HepG2 (cell line): ENCODE results near the gene ABHD1. TPM values are rescaled to one million over a fixed set of nuclear protein-coding genes. Genes with fewer than 3 reads are reported as not detected.

Experiments used
- ARNT2 ChIP-seq: sonication (generic); formaldehyde crosslinking; IDR thresholded peaks from 2 replicates; pipeline ENCODE4 v1.8.0; 2022; ENCODE audit warnings: mild to moderate bottlenecking, low read depth, missing genetic modification reagents, moderate library complexity
- ARNTL ChIP-seq: sonication (generic); formaldehyde crosslinking; IDR thresholded peaks from 2 replicates; pipeline ENCODE4 v1.4.0; 2020; ENCODE audit warnings: mild to moderate bottlenecking, missing genetic modification reagents
- CREB1 ChIP-seq, 2 experiments: fragments of 450-650 bp in 1 of 2; IDR thresholded peaks; 2 replicates each; pipeline ENCODE4 v1.6.1; 2016 to 2017; ENCODE audit warnings: control low read depth in 1 of 2, mild to moderate bottlenecking in 1 of 2, missing compliant biosample characterization in 1 of 2, missing genetic modification characterization in 1 of 2
- CREB3 ChIP-seq: sonication (generic); formaldehyde crosslinking; IDR thresholded peaks from 2 replicates; pipeline ENCODE4 v1.5.0; 2020; ENCODE audit warnings: missing genetic modification reagents
- FOXA3 ChIP-seq: IDR thresholded peaks from 2 replicates; pipeline ENCODE4 v1.6.1; 2016; ENCODE audit warnings: missing genetic modification reagents, missing compliant biosample characterization
- GTF2F1 ChIP-seq: fragments of 150-350 bp; IDR thresholded peaks from 2 replicates; pipeline ENCODE4 v1.6.1; 2014; ENCODE audit warnings: low read length
- HNRNPUL1 ChIP-seq: fragments of 200-400 bp; formaldehyde crosslinking; IDR thresholded peaks from 2 replicates; pipeline ENCODE4 v1.6.1; 2017; ENCODE audit warnings: low read depth, mild to moderate bottlenecking, low read length, moderate library complexity
- HOXD1 ChIP-seq: sonication (generic); formaldehyde crosslinking; IDR thresholded peaks from 2 replicates; pipeline ENCODE4 v1.5.0; 2020; ENCODE audit warnings: missing genetic modification reagents
- KAT7 ChIP-seq: IDR thresholded peaks from 2 replicates; pipeline ENCODE4 v1.6.1; 2018; ENCODE audit warnings: borderline replicate concordance, missing compliant biosample characterization
- NCOA1 ChIP-seq: sonication (generic); formaldehyde crosslinking; IDR thresholded peaks from 2 replicates; pipeline ENCODE4 v1.9.0; 2021; ENCODE audit warnings: missing genetic modification reagents
- NFKBIZ ChIP-seq: IDR thresholded peaks from 2 replicates; pipeline ENCODE4 v1.6.1; 2018; ENCODE audit warnings: missing genetic modification reagents, missing compliant biosample characterization
- PITX1 ChIP-seq: sonication (generic); formaldehyde crosslinking; IDR thresholded peaks from 2 replicates; pipeline ENCODE4 v1.5.1; 2020; ENCODE audit warnings: mild to moderate bottlenecking, missing genetic modification reagents
- THAP8 ChIP-seq: sonication (generic); formaldehyde crosslinking; IDR thresholded peaks from 2 replicates; pipeline ENCODE4 v1.5.1; 2020; ENCODE audit warnings: missing genetic modification reagents, mild to moderate bottlenecking, borderline replicate concordance
- ZBTB34 ChIP-seq: sonication (generic); formaldehyde crosslinking; IDR thresholded peaks from 2 replicates; pipeline ENCODE4 v1.8.0; 2022; ENCODE audit warnings: mild to moderate bottlenecking, missing genetic modification reagents
- ZFP36L1 ChIP-seq: sonication (generic); formaldehyde crosslinking; IDR thresholded peaks from 2 replicates; pipeline ENCODE4 v1.8.0; 2022; ENCODE audit warnings: mild to moderate bottlenecking, missing genetic modification reagents, moderate library complexity
- ZFP41 ChIP-seq: sonication (generic); formaldehyde crosslinking; IDR thresholded peaks from 2 replicates; pipeline ENCODE4 v1.4.0; 2020; ENCODE audit warnings: mild to moderate bottlenecking, missing genetic modification reagents, borderline replicate concordance
- ZNF556 ChIP-seq: sonication (generic); formaldehyde crosslinking; IDR thresholded peaks from 2 replicates; pipeline ENCODE4 v1.4.0; 2020; ENCODE audit warnings: mild to moderate bottlenecking, missing genetic modification reagents, borderline replicate concordance
- ZNF570 ChIP-seq: sonication (generic); formaldehyde crosslinking; IDR thresholded peaks from 2 replicates; pipeline ENCODE4 v1.4.0; 2020; ENCODE audit warnings: mild to moderate bottlenecking, missing genetic modification reagents, borderline replicate concordance
- ZNF761 ChIP-seq: sonication (generic); formaldehyde crosslinking; conservative IDR thresholded peaks from 2 replicates; pipeline ENCODE4 v1.4.0; 2020; ENCODE audit warnings: mild to moderate bottlenecking, missing genetic modification reagents
- ZNF775 ChIP-seq: sonication (generic); formaldehyde crosslinking; IDR thresholded peaks from 2 replicates; pipeline ENCODE4 v1.4.0; 2020; ENCODE audit warnings: missing genetic modification reagents, mild to moderate bottlenecking, moderate library complexity, borderline replicate concordance
- ZNF790 ChIP-seq: sonication (generic); formaldehyde crosslinking; IDR thresholded peaks from 2 replicates; pipeline ENCODE4 v1.8.0; 2022; ENCODE audit warnings: missing genetic modification reagents, mild to moderate bottlenecking, borderline replicate concordance
- polyA plus RNA-seq, 8 experiments: library from polyadenylated mRNA; depleted of rRNA in 3 of 8; stranded (reverse) in 7 of 8; unstranded in 1 of 8; fragments of >200 nt; fragmentation: Illumina TruSeq in 4 of 8; extraction: Trizol in 4 of 8; gene quantifications; 2 replicates each; pipeline versions ENCODE4 v1.2.1 to v1.2.3, GENCODE V29; 2011 to 2016; ENCODE audit warnings: low read depth in 4 of 8, missing spikeins in 1 of 8, mixed read lengths in 1 of 8; ENCODE audit not compliant: insufficient read depth in 1 of 8
- total RNA-seq, 5 experiments: library from RNA; depleted of rRNA; stranded (reverse); fragments of >200 nt; fragmentation: Illumina TruSeq; extraction: Trizol; gene quantifications; 2 replicates each; pipeline ENCODE4 v1.2.3, GENCODE V29; 2016; ENCODE audit warnings: low read depth in 1 of 5
- TF ChIP-seq, protein P1 (sequence below): sonication (generic); formaldehyde crosslinking; IDR thresholded peaks from 2 replicates; pipeline ENCODE4 v1.5.0; 2020; ENCODE audit warnings: mild to moderate bottlenecking, missing genetic modification reagents, borderline replicate concordance

Gene ABHD1
- total and polyA plus RNA-seq, 2 of the 13 experiments (the other 11 are each of a cell fraction or from before 2014, with no cell fraction given) = 0.04 to 0.81 TPM

- TF ChIP-seq, protein P1, sequence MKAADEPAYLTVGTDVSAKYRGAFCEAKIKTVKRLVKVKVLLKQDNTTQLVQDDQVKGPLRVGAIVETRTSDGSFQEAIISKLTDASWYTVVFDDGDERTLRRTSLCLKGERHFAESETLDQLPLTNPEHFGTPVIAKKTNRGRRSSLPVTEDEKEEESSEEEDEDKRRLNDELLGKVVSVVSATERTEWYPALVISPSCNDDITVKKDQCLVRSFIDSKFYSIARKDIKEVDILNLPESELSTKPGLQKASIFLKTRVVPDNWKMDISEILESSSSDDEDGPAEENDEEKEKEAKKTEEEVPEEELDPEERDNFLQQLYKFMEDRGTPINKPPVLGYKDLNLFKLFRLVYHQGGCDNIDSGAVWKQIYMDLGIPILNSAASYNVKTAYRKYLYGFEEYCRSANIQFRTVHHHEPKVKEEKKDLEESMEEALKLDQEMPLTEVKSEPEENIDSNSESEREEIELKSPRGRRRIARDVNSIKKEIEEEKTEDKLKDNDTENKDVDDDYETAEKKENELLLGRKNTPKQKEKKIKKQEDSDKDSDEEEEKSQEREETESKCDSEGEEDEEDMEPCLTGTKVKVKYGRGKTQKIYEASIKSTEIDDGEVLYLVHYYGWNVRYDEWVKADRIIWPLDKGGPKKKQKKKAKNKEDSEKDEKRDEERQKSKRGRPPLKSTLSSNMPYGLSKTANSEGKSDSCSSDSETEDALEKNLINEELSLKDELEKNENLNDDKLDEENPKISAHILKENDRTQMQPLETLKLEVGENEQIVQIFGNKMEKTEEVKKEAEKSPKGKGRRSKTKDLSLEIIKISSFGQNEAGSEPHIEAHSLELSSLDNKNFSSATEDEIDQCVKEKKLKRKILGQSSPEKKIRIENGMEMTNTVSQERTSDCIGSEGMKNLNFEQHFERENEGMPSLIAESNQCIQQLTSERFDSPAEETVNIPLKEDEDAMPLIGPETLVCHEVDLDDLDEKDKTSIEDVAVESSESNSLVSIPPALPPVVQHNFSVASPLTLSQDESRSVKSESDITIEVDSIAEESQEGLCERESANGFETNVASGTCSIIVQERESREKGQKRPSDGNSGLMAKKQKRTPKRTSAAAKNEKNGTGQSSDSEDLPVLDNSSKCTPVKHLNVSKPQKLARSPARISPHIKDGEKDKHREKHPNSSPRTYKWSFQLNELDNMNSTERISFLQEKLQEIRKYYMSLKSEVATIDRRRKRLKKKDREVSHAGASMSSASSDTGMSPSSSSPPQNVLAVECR (CRISPR knock-in tag) = peak; percentile 10; the same call in 1 of the 2 replicates
- TF ChIP-seq CREB3 (CRISPR knock-in tag) (no peak), NFKBIZ (no peak), FOXA3 (no peak), PITX1 (CRISPR knock-in tag) (no peak), GTF2F1 (no peak), ZNF556 (CRISPR knock-in tag) (0 out of 2 replicates have a peak, but pooled peaks have one; percentile 8), ZFP41 (CRISPR knock-in tag) (no peak), ARNT2 (CRISPR knock-in tag) (no peak), ARNTL (CRISPR knock-in tag) (no peak), ZBTB34 (CRISPR knock-in tag) (no peak), CREB1 (IDR thresholded peaks at IDR 0.05) (no peak), CREB1 (CRISPR knock-in tag; IDR thresholded peaks at IDR 0.05) (no peak), ZNF790 (no peak), KAT7 (CRISPR knock-in tag) (0 out of 2 replicates have a peak, but pooled peaks have one; percentile 6), THAP8 (CRISPR knock-in tag) (peak; percentile 71; the same call in 1 of the 2 replicates), ZNF775 (CRISPR knock-in tag) (no peak), HNRNPUL1 (no peak), HOXD1 (0 out of 2 replicates have a peak, but pooled peaks have one; percentile 6), ZNF570 (no peak), ZNF761 (CRISPR knock-in tag) (peak; percentile 13; the same call in 1 of the 2 replicates), ZFP36L1 (CRISPR knock-in tag) (no peak), NCOA1 (CRISPR knock-in tag) (no peak)
Observed at GRCh38 chr2:27091746-27092695, 31.6 kb upstream of the ABHD1 start (continued).
